ENCODE measurements around the gene GNAQ.

The GNAQ gene

GRCh38 chr9:77974434-77974833 lies 57.2 kb downstream of the GNAQ start:
- no peak for TF ChIP-seq ZFX (IDR thresholded peaks at IDR 0.05)
- TF ChIP-seq CTCF (conservative IDR thresholded peaks at IDR 0.05): no peak
- H3K27ac ChIP-seq: no peak overlapping the region

- H3K27ac ChIP-seq: no peak overlapping the region
- TF ChIP-seq ZFX (IDR thresholded peaks at IDR 0.05) (no peak), CTCF (conservative IDR thresholded peaks at IDR 0.05) (no peak)
Observed at GRCh38 chr9:77969083-77969482, 62.5 kb downstream of the GNAQ start.

- H3K27ac ChIP-seq: no peak overlapping the region
Observed at GRCh38 chr9:77968506-77968905, 63.1 kb downstream of the GNAQ start.

GRCh38 chr9:77966718-77967117 lies 64.9 kb downstream of the GNAQ start:
- TF ChIP-seq ZFX (IDR thresholded peaks at IDR 0.05) (no peak), CTCF (conservative IDR thresholded peaks at IDR 0.05) (no peak)

More at GRCh38 chr9:77968506-77968905, 63.1 kb downstream of the GNAQ start:
- TF ChIP-seq ZFX (IDR thresholded peaks at IDR 0.05) (no peak), CTCF (conservative IDR thresholded peaks at IDR 0.05) (no peak)

GRCh38 chr9:77965445-77966123 lies 66.0 kb downstream of the GNAQ start:
- no peak overlapping the region for H3K27ac ChIP-seq
- no peak for TF ChIP-seq CTCF (conservative IDR thresholded peaks at IDR 0.05)
- TF ChIP-seq ZFX (IDR thresholded peaks at IDR 0.05): no peak

More at GRCh38 chr9:77966718-77967117, 64.9 kb downstream of the GNAQ start:
- no peak overlapping the region for H3K27ac ChIP-seq

GRCh38 chr9:77964258-77964657 lies 67.4 kb downstream of the GNAQ start:
- TF ChIP-seq CTCF (conservative IDR thresholded peaks at IDR 0.05): no peak
- TF ChIP-seq ZFX (IDR thresholded peaks at IDR 0.05): no peak

GRCh38 chr9:77961541-77961940 lies 70.1 kb downstream of the GNAQ start:
- H3K27ac ChIP-seq: no peak overlapping the region
- TF ChIP-seq CTCF (conservative IDR thresholded peaks at IDR 0.05): no peak
- no peak for TF ChIP-seq ZFX (IDR thresholded peaks at IDR 0.05)

More at GRCh38 chr9:77964258-77964657, 67.4 kb downstream of the GNAQ start:
- no peak overlapping the region for H3K27ac ChIP-seq
